GM19328 (cell line): Measurements from ENCODE around the gene SEMA5B.

Experiments
- ATAC-seq: cut with Tn5 transposase; IDR thresholded peaks from one replicate; pipeline ENCODE4 v1.9.1; 2021; ENCODE audit warnings: mild to moderate bottlenecking, moderate library complexity; ENCODE audit not compliant: unreplicated experiment

SEMA5B gene

GRCh38 chr3:123026565-123027291 is 835 bp downstream of the SEMA5B start:
- no peak for ATAC-seq

- no peak for ATAC-seq
Measured at GRCh38 chr3:123025642-123026521, 1.7 kb downstream of the SEMA5B start.

GRCh38 chr3:123024056-123024455 is 3.5 kb downstream of the SEMA5B start:
- no peak for ATAC-seq

GRCh38 chr3:123021996-123022510 is 5.5 kb downstream of the SEMA5B start:
- ATAC-seq = no peak

- no peak for ATAC-seq
Measured at GRCh38 chr3:123021388-123021787, 6.2 kb downstream of the SEMA5B start.

GRCh38 chr3:123020709-123021108 is 6.9 kb downstream of the SEMA5B start:
- no peak for ATAC-seq

- ATAC-seq = no peak
Measured at GRCh38 chr3:123019591-123019990, 8.0 kb downstream of the SEMA5B start.

- no peak for ATAC-seq
Measured at GRCh38 chr3:123019161-123019560, 8.4 kb downstream of the SEMA5B start.

DNA sequence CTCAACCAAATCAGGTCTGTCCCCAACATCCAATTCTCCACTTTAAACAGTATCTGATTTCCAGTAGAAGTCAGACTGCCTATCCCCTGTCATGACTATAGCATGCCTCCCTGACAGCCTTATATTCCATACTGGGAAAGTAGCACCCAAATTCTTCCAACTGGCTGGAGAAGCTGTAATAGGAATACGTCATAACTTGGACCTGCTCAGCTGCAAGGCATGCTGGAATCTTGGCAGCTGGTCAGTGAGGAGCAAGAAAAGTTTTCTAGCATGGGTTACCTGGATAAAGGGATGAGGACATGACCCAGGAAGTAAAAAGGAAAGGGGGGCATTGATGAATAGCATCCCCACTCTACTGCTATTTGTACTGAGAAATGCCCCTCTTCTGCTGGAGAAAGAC is 8.9 kb downstream of the SEMA5B start:
- no peak for ATAC-seq

- no peak for ATAC-seq
Measured at GRCh38 chr3:123015596-123015995, 12.0 kb downstream of the SEMA5B start.

GRCh38 chr3:123013876-123014275 is 13.7 kb downstream of the SEMA5B start:
- ATAC-seq = no peak

GRCh38 chr3:123012652-123013051 is 14.9 kb downstream of the SEMA5B start:
- ATAC-seq = no peak

DNA sequence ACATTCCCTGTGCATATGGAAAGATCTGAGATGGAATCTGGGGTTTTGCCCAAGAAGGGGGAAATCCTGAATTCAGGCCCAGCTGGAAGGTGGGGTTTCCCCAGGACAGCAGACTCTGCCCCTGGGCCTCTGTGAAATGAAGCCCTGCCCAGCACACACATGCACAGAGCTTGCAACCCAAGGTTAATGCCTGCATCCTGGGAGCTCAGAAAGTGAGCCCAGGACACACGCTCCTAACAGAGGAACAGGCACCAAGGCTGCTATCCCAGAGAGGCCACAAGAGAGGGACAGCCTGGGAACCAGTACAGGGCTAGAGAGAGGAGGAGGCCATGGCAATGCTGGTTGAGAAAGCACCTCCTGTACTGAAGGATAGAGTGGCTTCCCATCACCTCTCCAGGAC is 16.1 kb downstream of the SEMA5B start:
- no peak for ATAC-seq

DNA sequence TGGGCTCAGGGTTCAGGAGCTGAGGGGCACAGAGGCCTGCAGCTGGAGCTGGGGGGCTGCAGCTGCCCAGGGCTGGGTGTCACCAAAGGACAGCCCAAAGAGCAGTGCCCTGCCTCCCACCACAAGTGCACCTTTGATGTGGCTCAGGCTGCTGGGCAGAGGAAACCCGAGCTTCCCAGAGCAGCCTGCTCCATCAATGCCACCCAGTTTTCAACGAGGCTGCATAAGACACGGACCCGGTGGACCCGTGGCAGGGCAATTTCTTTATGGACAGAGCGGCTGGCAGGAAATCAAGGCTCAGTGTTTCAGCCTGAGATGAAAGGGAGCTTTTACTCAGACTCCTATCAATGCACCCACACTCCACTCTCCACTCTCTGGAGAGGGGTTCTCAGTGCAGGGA is 18.7 kb downstream of the SEMA5B start:
- no peak for ATAC-seq

DNA sequence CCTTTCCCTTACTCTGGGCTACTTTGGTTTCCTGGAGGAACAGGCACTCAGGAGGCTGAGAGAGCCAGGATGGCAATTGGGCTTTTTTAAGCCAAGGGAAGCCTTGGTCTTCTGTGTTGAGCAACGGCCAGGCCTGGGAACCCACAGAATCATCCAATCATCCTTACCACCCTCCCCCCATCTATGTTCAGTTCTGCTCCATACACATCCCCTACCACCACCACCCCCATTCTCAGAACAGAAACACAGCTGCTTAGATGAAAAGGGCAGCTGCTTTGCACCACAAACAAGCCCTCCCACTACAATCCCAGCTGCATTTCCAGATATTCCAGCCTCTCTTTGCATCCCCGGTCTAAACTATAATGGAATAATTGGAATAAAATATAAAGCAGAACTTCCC is 21.0 kb downstream of the SEMA5B start:
- ATAC-seq = no peak

DNA sequence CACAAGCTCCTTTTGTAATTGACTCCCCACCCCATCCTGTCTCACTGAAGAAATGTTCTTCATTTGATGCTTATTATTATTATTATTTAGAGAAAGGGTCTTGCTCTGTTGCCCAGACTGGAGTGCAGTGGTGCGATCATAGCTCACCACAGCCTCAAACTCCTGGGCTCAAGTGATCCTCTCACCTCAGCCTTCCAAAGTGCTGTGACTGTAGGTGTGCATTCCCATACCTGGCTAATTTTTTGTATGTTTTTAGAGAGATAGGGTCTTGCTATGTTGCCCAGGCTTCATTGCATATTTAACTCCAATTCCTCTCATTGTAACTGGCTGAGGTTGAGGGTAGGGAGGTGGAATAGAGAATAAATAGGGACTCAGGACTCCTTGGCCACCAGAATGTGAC is 22.3 kb downstream of the SEMA5B start:
- no peak for ATAC-seq

- ATAC-seq = no peak
Measured at GRCh38 chr3:123004201-123004918, 23.2 kb downstream of the SEMA5B start.

- ATAC-seq = no peak
Measured at GRCh38 chr3:123002749-123003497, 24.6 kb downstream of the SEMA5B start.

- ATAC-seq = no peak
Measured at GRCh38 chr3:123002100-123002748, 25.3 kb downstream of the SEMA5B start.

DNA sequence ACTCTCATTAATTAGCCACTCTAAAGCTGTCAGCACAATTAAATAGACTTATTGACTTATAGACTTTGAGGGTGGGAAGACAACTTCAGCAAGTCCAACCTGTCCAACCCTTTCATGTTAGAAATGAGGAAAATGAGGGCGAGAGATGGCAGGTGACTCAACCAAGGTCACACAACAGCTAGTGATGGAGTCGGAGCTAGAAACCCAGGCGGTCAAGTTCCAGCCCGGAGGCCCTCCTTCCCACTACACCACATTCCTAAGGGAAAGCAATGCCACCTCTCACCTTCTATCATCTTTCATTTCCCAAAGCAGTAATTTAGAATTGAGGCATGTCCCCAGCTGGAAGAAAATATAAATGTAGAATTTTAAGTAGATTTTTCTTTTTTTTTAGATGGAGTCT is 28.7 kb downstream of the SEMA5B start:
- ATAC-seq = no peak
